ENCODE data around the gene BCKDHB.
A peak's percentile ranks its signal among the peaks of the same experiment; 100 is the strongest.
"Not testable (repeated sequence)": the region's sequence is repeated elsewhere in the genome, so short reads cannot be mapped to it uniquely, and the experiment has no call there.

Gene BCKDHB

GRCh38 chr6:80106418-80107235, at the start of gene BCKDHB:
Gene BCKDHB (plus strand): TSS chr6:80106671. CDS start chr6:80106694, 23 bp downstream.
- peak within 1 kb of the TSS; percentile 75 for H3K4me3 ChIP-seq
- peaks cover 4% of the 10 kb centered on the region; the same call in 1 of the 2 replicates for H3K4me1 ChIP-seq
- no peak for TF ChIP-seq Cebpa-rat (IDR thresholded peaks at IDR 0.05)
- peak within 1 kb of the TSS; percentile 65 for H3K27ac ChIP-seq
- peak within 1 kb of the TSS; percentile 71 for H3K4me2 ChIP-seq
- H4K20me1 ChIP-seq: no peaks in the 10 kb centered on the region
- no peaks in the 10 kb centered on the region for H3K27me3 ChIP-seq
- H3K9me3 ChIP-seq: no peaks in the 10 kb centered on the region
- no peaks in the 10 kb centered on the region for H3K36me3 ChIP-seq
- H3K9ac ChIP-seq: peak within 1 kb of the TSS; percentile 77

GRCh38 chr6:80060774-80061173, 45.7 kb upstream of the BCKDHB start:
- no peak overlapping the region for H3K9ac ChIP-seq
- H3K4me2 ChIP-seq: no peak overlapping the region
- no peaks in the 10 kb centered on the region for H3K4me1 ChIP-seq
- no peaks in the 10 kb centered on the region for H3K36me3 ChIP-seq
- H3K27ac ChIP-seq: no peak overlapping the region
- H3K4me3 ChIP-seq: no peak overlapping the region
- H3K27me3 ChIP-seq: no peaks in the 10 kb centered on the region
- H4K20me1 ChIP-seq: no peaks in the 10 kb centered on the region
- H3K9me3 ChIP-seq: no peaks in the 10 kb centered on the region
- TF ChIP-seq Cebpa-rat (IDR thresholded peaks at IDR 0.05): no peak

- H3K27me3 ChIP-seq, H3K36me3 ChIP-seq: not testable (repeated sequence)
Measured at GRCh38 chr6:80068146-80068545, 38.3 kb upstream of the BCKDHB start.

GRCh38 chr6:80070431-80070830, 36.0 kb upstream of the BCKDHB start:
- not testable (repeated sequence) for H3K4me3 ChIP-seq, H3K4me2 ChIP-seq, H3K36me3 ChIP-seq, H3K4me1 ChIP-seq, H3K27me3 ChIP-seq, H4K20me1 ChIP-seq, H3K9ac ChIP-seq, H3K9me3 ChIP-seq, H3K27ac ChIP-seq

More at GRCh38 chr6:80068146-80068545, 38.3 kb upstream of the BCKDHB start:
- H4K20me1 ChIP-seq, H3K9me3 ChIP-seq, H3K4me3 ChIP-seq, H3K9ac ChIP-seq, H3K4me2 ChIP-seq, H3K4me1 ChIP-seq, H3K27ac ChIP-seq: not testable (repeated sequence)

- Histone ChIP-seq H3K36me3 (no peaks in the 10 kb centered on the region), H3K9ac (no peak overlapping the region), H3K27ac (no peak overlapping the region), H3K4me3 (no peak overlapping the region), H3K9me3 (no peaks in the 10 kb centered on the region), H4K20me1 (no peaks in the 10 kb centered on the region), H3K4me1 (peaks cover 14% of the 10 kb centered on the region; the same call in 1 of the 2 replicates), H3K27me3 (no peaks in the 10 kb centered on the region), H3K4me2 (no peak overlapping the region)
- TF ChIP-seq Cebpa-rat (IDR thresholded peaks at IDR 0.05): no peak
Measured at GRCh38 chr6:80077067-80077466, 29.4 kb upstream of the BCKDHB start.

GRCh38 chr6:80088637-80089036, 17.8 kb upstream of the BCKDHB start:
- no peaks in the 10 kb centered on the region for H3K4me1 ChIP-seq
- H3K9me3 ChIP-seq: no peaks in the 10 kb centered on the region
- no peaks in the 10 kb centered on the region for H3K27me3 ChIP-seq
- no peak overlapping the region for H3K4me2 ChIP-seq
- no peaks in the 10 kb centered on the region for H3K36me3 ChIP-seq
- no peak overlapping the region for H3K27ac ChIP-seq
- H3K9ac ChIP-seq: no peak overlapping the region
- H3K4me3 ChIP-seq: no peak overlapping the region
- no peaks in the 10 kb centered on the region for H4K20me1 ChIP-seq
- TF ChIP-seq Cebpa-rat (IDR thresholded peaks at IDR 0.05): no peak

- Histone ChIP-seq H3K4me3 (no peak overlapping the region), H4K20me1 (no peaks in the 10 kb centered on the region), H3K36me3 (no peaks in the 10 kb centered on the region), H3K9me3 (no peaks in the 10 kb centered on the region), H3K27ac (no peak overlapping the region), H3K27me3 (no peaks in the 10 kb centered on the region), H3K4me1 (no peaks in the 10 kb centered on the region), H3K4me2 (no peak overlapping the region), H3K9ac (no peak overlapping the region)
- TF ChIP-seq Cebpa-rat (IDR thresholded peaks at IDR 0.05): no peak
Measured at GRCh38 chr6:80091506-80091905, 15.0 kb upstream of the BCKDHB start.

GRCh38 chr6:80094017-80094416, 12.5 kb upstream of the BCKDHB start:
- H3K4me3 ChIP-seq: no peak overlapping the region
- no peak overlapping the region for H3K9ac ChIP-seq
- no peak overlapping the region for H3K4me2 ChIP-seq
- H3K4me1 ChIP-seq: no peaks in the 10 kb centered on the region
- no peak for TF ChIP-seq Cebpa-rat (IDR thresholded peaks at IDR 0.05)
- H3K36me3 ChIP-seq: no peaks in the 10 kb centered on the region
- H3K27me3 ChIP-seq: no peaks in the 10 kb centered on the region
- no peaks in the 10 kb centered on the region for H4K20me1 ChIP-seq
- no peak overlapping the region for H3K27ac ChIP-seq
- H3K9me3 ChIP-seq: no peaks in the 10 kb centered on the region

- no peaks in the 10 kb centered on the region for H3K27me3 ChIP-seq
- H3K4me2 ChIP-seq: no peak overlapping the region
- no peaks in the 10 kb centered on the region for H4K20me1 ChIP-seq
- no peaks in the 10 kb centered on the region for H3K4me1 ChIP-seq
- H3K36me3 ChIP-seq: no peaks in the 10 kb centered on the region
- TF ChIP-seq Cebpa-rat (IDR thresholded peaks at IDR 0.05): no peak
- no peak overlapping the region for H3K9ac ChIP-seq
- H3K9me3 ChIP-seq: no peaks in the 10 kb centered on the region
- no peak overlapping the region for H3K4me3 ChIP-seq
- no peak overlapping the region for H3K27ac ChIP-seq
Measured at GRCh38 chr6:80095600-80095999, 10.9 kb upstream of the BCKDHB start.

GRCh38 chr6:80098392-80098791, 8.1 kb upstream of the BCKDHB start:
- Histone ChIP-seq H3K27ac (no peak overlapping the region), H4K20me1 (no peaks in the 10 kb centered on the region), H3K4me2 (no peak overlapping the region), H3K4me3 (no peak overlapping the region), H3K9me3 (no peaks in the 10 kb centered on the region), H3K36me3 (no peaks in the 10 kb centered on the region), H3K27me3 (no peaks in the 10 kb centered on the region), H3K4me1 (no peaks in the 10 kb centered on the region), H3K9ac (no peak overlapping the region)
- TF ChIP-seq Cebpa-rat (IDR thresholded peaks at IDR 0.05): no peak

Data from BLaER1 (cell line).